B cell (primary cell): Measurements from ENCODE around the gene YY1. TPM values are rescaled to one million over a fixed set of nuclear protein-coding genes. Genes with fewer than 3 reads are reported as not detected.

Experiments
- ATAC-seq: fragments of 200-7000 bp; cut with Tn5 transposase; one replicate; pipeline ENCODE4 v1.10.0; 2021; ENCODE audit warnings: low read depth, mild to moderate bottlenecking, moderate number of reproducible peaks, moderate library complexity
- CTCF ChIA-PET: fragments of 350-600 bp; sonication (Branson Sonifier 250); formaldehyde crosslinking; loops from one replicate; lab custom pipeline; 2021; ENCODE audit warnings: antibody characterized with exemption, inconsistent platforms; lab: Charles Lee
- POLR2A ChIA-PET: fragments of 350-600 bp; sonication (Branson Sonifier 250); formaldehyde crosslinking; loops from one replicate; lab custom pipeline; 2021; ENCODE audit warnings: antibody characterized with exemption; lab: Charles Lee
- DNase-seq: peaks from one replicate; pipeline ENCODE4 v3.0.0; 2013
- H2AFZ ChIP-seq: 2 replicates; pipeline ENCODE4 v1.6.1; 2012; ENCODE audit warnings: mild to moderate bottlenecking, low read depth, low read length; ENCODE audit not compliant: insufficient read depth, poor library complexity, severe bottlenecking
- H3K27ac ChIP-seq, 2 donors: 1 replicate in 1 of 2; 2 replicates in 1 of 2; pipeline ENCODE4 v1.5.1; 2012 to 2013; ENCODE audit warnings: low read length in 2 of 2, mild to moderate bottlenecking in 2 of 2, moderate library complexity in 1 of 2
- H3K27me3 ChIP-seq, 4 experiments: fragments of 200-600 bp in 1 of 4; sonication (generic) in 1 of 4; replicated peaks in 1 of 4; 1 replicate in 2 of 4; 2 replicates in 2 of 4; pipeline versions ENCODE4 v1.6.1 to v1.7.0; 2013 to 2016; ENCODE audit warnings: low read length in 3 of 4, mild to moderate bottlenecking in 2 of 4, mixed read lengths in 1 of 4, moderate library complexity in 1 of 4; ENCODE audit not compliant: insufficient read depth in 4 of 4, control insufficient read depth in 3 of 4; ENCODE audit errors: control extremely low read depth in 1 of 4
- H3K36me3 ChIP-seq, 2 experiments: replicated peaks in 1 of 2; 1 replicate in 1 of 2; 2 replicates in 1 of 2; pipeline versions ENCODE4 v1.6.1 to v1.7.1; 2013; ENCODE audit warnings: low read length in 1 of 2; ENCODE audit not compliant: insufficient read depth in 2 of 2, control insufficient read depth in 1 of 2; ENCODE audit errors: control extremely low read depth in 1 of 2, extremely low read depth in 1 of 2
- H3K4me1 ChIP-seq, 2 donors: fragments of 200-600 bp in 1 of 2; sonication (generic) in 1 of 2; 1 replicate in 1 of 2; 2 replicates in 1 of 2; pipeline versions ENCODE4 v1.5.1 to v1.6.1; 2013 to 2017; ENCODE audit warnings: low read length in 2 of 2; ENCODE audit not compliant: control insufficient read depth in 2 of 2, insufficient read depth in 2 of 2
- H3K4me2 ChIP-seq: replicated peaks from 2 replicates; pipeline ENCODE3; 2012; ENCODE audit warnings: mild to moderate bottlenecking, low read depth, low read length; ENCODE audit not compliant: poor library complexity, severe bottlenecking
- H3K4me3 ChIP-seq, 5 experiments: fragments of 200-600 bp in 1 of 5; sonication (generic) in 1 of 5; 1 replicate in 3 of 5; 2 replicates in 2 of 5; pipeline versions ENCODE4 v1.5.1 to v1.7.0; 2011 to 2016; ENCODE audit warnings: low read length in 4 of 5, mild to moderate bottlenecking in 4 of 5, low read depth in 2 of 5, control low read depth in 1 of 5, moderate library complexity in 1 of 5; ENCODE audit not compliant: insufficient read depth in 1 of 5; ENCODE audit errors: control extremely low read depth in 1 of 5, extremely low read depth in 1 of 5
- H3K79me2 ChIP-seq: fragments of 200-600 bp; sonication (generic); one replicate; pipeline ENCODE4 v1.6.0; 2016; ENCODE audit warnings: low read length; ENCODE audit not compliant: control insufficient read depth, insufficient read depth
- H3K9ac ChIP-seq: fragments of 200-600 bp; sonication (generic); 2 replicates; pipeline ENCODE4 v1.6.1; 2017; ENCODE audit warnings: mild to moderate bottlenecking, low read length, moderate library complexity
- H3K9me3 ChIP-seq, 3 donors: one replicate each; pipeline versions ENCODE4 v1.6.1 to v1.7.1; 2013; ENCODE audit warnings: low read length in 2 of 3; ENCODE audit not compliant: control insufficient read depth in 2 of 3, insufficient read depth in 1 of 3; ENCODE audit errors: control extremely low read depth in 1 of 3
- H4K20me1 ChIP-seq: 2 replicates; pipeline ENCODE4 v1.6.0; 2012; ENCODE audit warnings: mild to moderate bottlenecking, low read length; ENCODE audit not compliant: insufficient read depth, control insufficient read depth, poor library complexity, severe bottlenecking
- H3K27ac Mint-ChIP-seq: one replicate; pipeline ENCODE4 v1.8.0; 2021; ENCODE audit warnings: mixed read lengths
- H3K27me3 Mint-ChIP-seq: one replicate; pipeline ENCODE4 v1.8.0; 2021; ENCODE audit warnings: mixed read lengths
- H3K4me1 Mint-ChIP-seq: one replicate; pipeline ENCODE4 v1.8.0; 2021; ENCODE audit warnings: mixed read lengths
- H3K4me3 Mint-ChIP-seq: one replicate; pipeline ENCODE4 v1.8.0; 2021; ENCODE audit warnings: mixed read lengths
- H3K9me3 Mint-ChIP-seq: one replicate; pipeline ENCODE4 v1.8.0; 2022; ENCODE audit warnings: mixed read lengths; ENCODE audit not compliant: insufficient read depth
- CTCF ChIP-seq: fragments of 200-600 bp; IDR thresholded peaks from one replicate; pipeline ENCODE4 v1.8.0; 2022; ENCODE audit warnings: antibody characterized with exemption, mild to moderate bottlenecking
- EZH2 ChIP-seq: IDR thresholded peaks from 2 replicates; pipeline ENCODE4 v1.6.1; 2012; ENCODE audit warnings: borderline replicate concordance, low read depth, mild to moderate bottlenecking, moderate library complexity, low read length; ENCODE audit not compliant: insufficient read depth, poor library complexity, severe bottlenecking
- WGBS: methylation state at CpG from one replicate; pipeline ENCODE4 v1.1.5; 2013; ENCODE audit warnings: missing lambda C conversion rate; ENCODE audit not compliant: insufficient coverage; 5-methylcytosine and 5-hydroxymethylcytosine counted together
- intact Hi-C: fragments of 100-400 bp; cut with micrococcal nuclease; formaldehyde crosslinking; loops from one replicate; pipeline ENCODE4 v1.10.0; 2022
- polyA plus RNA-seq: library from polyadenylated mRNA; depleted of rRNA; stranded (reverse); fragments of >200 nt; gene quantifications from 2 replicates; pipeline ENCODE4 v1.2.3, GENCODE V29; 2012
- total RNA-seq, 2 donors: library from RNA; stranded (reverse); fragments of 120-200 nt in 1 of 2; gene quantifications; 1 replicate in 1 of 2; 2 replicates in 1 of 2; pipeline versions ENCODE4 v1.2.3 to v1.2.4, GENCODE V29; 2013 to 2022

The YY1 gene
- total and polyA plus RNA-seq, 2 donors (not counting 1 experiment from before 2014, with no cell fraction given) = 24.0 to 91.4 TPM

- no peak for DNase-seq
- Mint-ChIP-seq H3K4me3 (no peak overlapping the region), H3K9me3 (no peaks in the 10 kb centered on the region), H3K4me1 (peaks cover 19% of the 10 kb centered on the region), H3K27me3 (no peaks in the 10 kb centered on the region), H3K27ac (no peak overlapping the region)
- Histone ChIP-seq H3K4me3 (peak overlapping the region; percentile 64 to 92 (median 78)), H3K27me3 (no peaks in the 10 kb centered on the region), H2AFZ (peak overlapping the region; percentile 91), H4K20me1 (no peaks in the 10 kb centered on the region), H3K79me2 (peaks cover 45% of the 10 kb centered on the region), H3K36me3 (no peaks in the 10 kb centered on the region), H3K9me3 (no peaks in the 10 kb centered on the region), H3K27ac (peak overlapping the region; percentile 59 to 65), H3K9ac (peak overlapping the region; percentile 72), H3K4me1 (peaks cover 28 to 38% of the 10 kb centered on the region in 2 donors), H3K4me2 (peak overlapping the region; percentile 89)
- CTCF ChIA-PET = interaction anchor here (1.0 to 4.7 kb wide), 9 partner anchors 8 to 172 kb away, joined by 3 to 31 read pairs (median 7); no protein-coding TSS in a partner anchor
- WGBS = 10% methylated on average over 11 of the region's 14 CpGs
- no peak for ATAC-seq
- intact Hi-C loops = no loop called here
- TF ChIP-seq EZH2 = no peak
- TF ChIP-seq CTCF = no peak
- POLR2A ChIA-PET = interaction anchor here (0.6 to 1.7 kb wide), 3 partner anchors 15 to 50 kb away, joined by 3 to 8 read pairs (median 3); no protein-coding TSS in a partner anchor
These were observed 16.5 kb upstream of the YY1 start for GRCh38 chr14:100222224-100223093.
